ENCODE measurements around the gene CES3.

Gene CES3

GRCh38 chr16:66919569-66920298 is 41.3 kb upstream of the CES3 start:
- no peak overlapping the region for H3K4me3 ChIP-seq (ENCODE audit: low read depth, low read length)
- H3K9ac ChIP-seq (ENCODE audit: low read length): no peak overlapping the region
- H3K36me3 ChIP-seq (ENCODE audit: control insufficient read depth, insufficient read depth, low read length): no peaks in the 10 kb centered on the region
- H3K27ac ChIP-seq (ENCODE audit: low read depth, low read length): no peak overlapping the region
- peaks cover 64% of the 10 kb centered on the region for H3K27me3 ChIP-seq (ENCODE audit: control insufficient read depth, insufficient read depth, low read length)
- no peaks in the 10 kb centered on the region for H3K4me1 ChIP-seq (ENCODE audit: control insufficient read depth, insufficient read depth, low read length)
- no peaks in the 10 kb centered on the region for H3K9me3 ChIP-seq (ENCODE audit: control insufficient read depth, insufficient read depth, low read depth, low read length)

- H3K4me1 ChIP-seq (ENCODE audit: control insufficient read depth, insufficient read depth, low read length): no peaks in the 10 kb centered on the region
- no peak overlapping the region for H3K27ac ChIP-seq (ENCODE audit: low read depth, low read length)
- H3K4me3 ChIP-seq (ENCODE audit: low read depth, low read length): no peak overlapping the region
- no peaks in the 10 kb centered on the region for H3K36me3 ChIP-seq (ENCODE audit: control insufficient read depth, insufficient read depth, low read length)
- H3K9me3 ChIP-seq (ENCODE audit: control insufficient read depth, insufficient read depth, low read depth, low read length): no peaks in the 10 kb centered on the region
- H3K27me3 ChIP-seq (ENCODE audit: control insufficient read depth, insufficient read depth, low read length): peaks cover 64% of the 10 kb centered on the region
- no peak overlapping the region for H3K9ac ChIP-seq (ENCODE audit: low read length)
Measured at GRCh38 chr16:66920299-66920590, 40.8 kb upstream of the CES3 start.

DNA sequence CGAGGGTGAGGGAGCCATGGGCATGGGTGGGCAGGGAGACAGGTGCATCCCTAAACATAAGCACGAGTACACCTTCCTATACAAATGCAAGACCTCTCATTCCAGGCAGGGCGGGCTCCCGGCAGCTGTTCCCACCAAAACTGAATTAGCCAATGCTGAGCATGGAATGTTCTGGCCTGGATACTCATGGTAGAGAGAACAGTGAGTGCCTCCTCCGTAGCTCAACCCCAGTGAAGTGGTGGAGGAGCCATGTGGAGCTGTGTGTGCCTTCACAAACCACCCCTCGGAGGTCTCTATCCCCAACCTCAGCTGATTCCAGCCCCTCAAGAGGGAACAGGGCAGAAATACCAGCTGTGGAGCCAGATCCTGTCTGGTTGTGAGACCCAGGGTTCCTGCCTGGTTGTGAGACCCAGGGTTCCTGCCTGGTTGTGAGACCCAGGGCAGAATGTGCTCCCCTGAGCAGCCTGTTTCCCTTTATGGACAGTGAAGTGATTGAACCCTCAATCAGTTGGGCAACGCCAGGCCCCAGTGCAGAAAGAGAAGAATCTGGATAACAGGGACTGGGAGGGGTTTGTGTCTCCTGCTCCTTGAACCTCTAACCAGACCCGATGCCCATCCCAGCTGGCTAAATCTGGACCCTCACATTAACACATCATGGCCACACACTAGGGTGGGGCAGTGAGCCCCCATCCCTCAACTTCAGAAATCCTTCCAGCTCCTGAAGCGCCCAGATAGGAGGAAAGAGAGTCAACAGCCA is 40.0 kb upstream of the CES3 start:
- H3K27me3 ChIP-seq (ENCODE audit: control insufficient read depth, insufficient read depth, low read length): peaks cover 69% of the 10 kb centered on the region
- H3K4me3 ChIP-seq (ENCODE audit: low read depth, low read length): no peak overlapping the region
- no peak overlapping the region for H3K27ac ChIP-seq (ENCODE audit: low read depth, low read length)
- H3K9me3 ChIP-seq (ENCODE audit: control insufficient read depth, insufficient read depth, low read depth, low read length): no peaks in the 10 kb centered on the region
- H3K4me1 ChIP-seq (ENCODE audit: control insufficient read depth, insufficient read depth, low read length): no peaks in the 10 kb centered on the region
- H3K36me3 ChIP-seq (ENCODE audit: control insufficient read depth, insufficient read depth, low read length): no peaks in the 10 kb centered on the region
- no peak overlapping the region for H3K9ac ChIP-seq (ENCODE audit: low read length)

GRCh38 chr16:66921729-66922450 is 39.2 kb upstream of the CES3 start:
- Histone ChIP-seq H3K27me3 (ENCODE audit: control insufficient read depth, insufficient read depth, low read length) (peaks cover 69% of the 10 kb centered on the region), H3K27ac (ENCODE audit: low read depth, low read length) (no peak overlapping the region), H3K36me3 (ENCODE audit: control insufficient read depth, insufficient read depth, low read length) (no peaks in the 10 kb centered on the region), H3K4me1 (ENCODE audit: control insufficient read depth, insufficient read depth, low read length) (peaks cover 3% of the 10 kb centered on the region; the same call in 1 of the 2 replicates), H3K4me3 (ENCODE audit: low read depth, low read length) (no peak overlapping the region), H3K9me3 (ENCODE audit: control insufficient read depth, insufficient read depth, low read depth, low read length) (no peaks in the 10 kb centered on the region), H3K9ac (ENCODE audit: low read length) (no peak overlapping the region)

DNA sequence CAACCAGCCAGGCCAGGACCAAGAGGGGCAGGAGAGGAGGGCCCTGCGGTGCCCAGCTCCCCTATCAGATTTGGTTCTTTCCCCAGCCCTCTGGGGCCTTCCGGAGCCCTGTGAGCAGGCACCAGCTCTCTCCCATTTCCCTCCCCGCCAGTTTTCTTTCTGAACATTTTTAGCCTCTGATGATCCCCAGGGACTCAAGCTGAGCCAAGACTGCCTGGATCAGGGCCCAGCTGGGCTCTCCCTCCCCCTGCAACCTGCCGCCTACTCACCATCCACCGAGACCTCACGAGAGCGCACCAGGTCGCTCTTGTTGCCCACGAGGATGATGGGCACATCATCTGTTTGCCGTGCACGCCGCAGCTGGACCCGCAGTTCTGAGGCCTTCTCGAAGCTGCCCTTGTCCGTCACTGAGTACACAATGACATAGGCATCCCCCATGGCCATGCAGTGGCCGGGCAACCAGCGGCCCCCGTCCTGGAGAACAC is 37.8 kb upstream of the CES3 start:
- Histone ChIP-seq H3K9me3 (ENCODE audit: control insufficient read depth, insufficient read depth, low read depth, low read length) (no peaks in the 10 kb centered on the region), H3K4me1 (ENCODE audit: control insufficient read depth, insufficient read depth, low read length) (peaks cover 11% of the 10 kb centered on the region), H3K9ac (ENCODE audit: low read length) (no peak overlapping the region), H3K36me3 (ENCODE audit: control insufficient read depth, insufficient read depth, low read length) (no peaks in the 10 kb centered on the region), H3K27me3 (ENCODE audit: control insufficient read depth, insufficient read depth, low read length) (peaks cover 81% of the 10 kb centered on the region), H3K4me3 (ENCODE audit: low read depth, low read length) (no peak overlapping the region), H3K27ac (ENCODE audit: low read depth, low read length) (no peak overlapping the region)

DNA sequence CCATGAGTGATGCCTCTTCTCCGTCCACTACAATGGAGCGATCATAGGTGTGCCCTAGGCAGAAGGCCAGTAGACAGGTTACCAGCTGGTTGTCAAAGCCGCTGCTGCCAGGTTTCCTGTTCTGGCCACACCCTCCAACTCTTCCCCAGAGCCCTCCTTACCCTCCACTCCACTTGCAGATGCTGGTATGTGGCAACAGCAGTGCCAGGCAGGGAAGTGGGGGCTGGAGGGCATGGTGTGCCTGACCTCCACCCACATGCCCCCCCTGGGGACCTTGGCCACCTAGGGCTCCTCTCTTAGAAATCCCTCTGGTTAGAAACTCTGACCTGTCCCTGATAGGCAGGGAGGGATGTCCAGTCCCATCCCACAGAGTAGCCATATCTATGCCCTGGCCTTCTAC is 37.2 kb upstream of the CES3 start:
- Histone ChIP-seq H3K27me3 (ENCODE audit: control insufficient read depth, insufficient read depth, low read length) (peaks cover 81% of the 10 kb centered on the region), H3K4me1 (ENCODE audit: control insufficient read depth, insufficient read depth, low read length) (peaks cover 11% of the 10 kb centered on the region), H3K9ac (ENCODE audit: low read length) (no peak overlapping the region), H3K4me3 (ENCODE audit: low read depth, low read length) (no peak overlapping the region), H3K9me3 (ENCODE audit: control insufficient read depth, insufficient read depth, low read depth, low read length) (no peaks in the 10 kb centered on the region), H3K27ac (ENCODE audit: low read depth, low read length) (no peak overlapping the region), H3K36me3 (ENCODE audit: control insufficient read depth, insufficient read depth, low read length) (no peaks in the 10 kb centered on the region)

DNA sequence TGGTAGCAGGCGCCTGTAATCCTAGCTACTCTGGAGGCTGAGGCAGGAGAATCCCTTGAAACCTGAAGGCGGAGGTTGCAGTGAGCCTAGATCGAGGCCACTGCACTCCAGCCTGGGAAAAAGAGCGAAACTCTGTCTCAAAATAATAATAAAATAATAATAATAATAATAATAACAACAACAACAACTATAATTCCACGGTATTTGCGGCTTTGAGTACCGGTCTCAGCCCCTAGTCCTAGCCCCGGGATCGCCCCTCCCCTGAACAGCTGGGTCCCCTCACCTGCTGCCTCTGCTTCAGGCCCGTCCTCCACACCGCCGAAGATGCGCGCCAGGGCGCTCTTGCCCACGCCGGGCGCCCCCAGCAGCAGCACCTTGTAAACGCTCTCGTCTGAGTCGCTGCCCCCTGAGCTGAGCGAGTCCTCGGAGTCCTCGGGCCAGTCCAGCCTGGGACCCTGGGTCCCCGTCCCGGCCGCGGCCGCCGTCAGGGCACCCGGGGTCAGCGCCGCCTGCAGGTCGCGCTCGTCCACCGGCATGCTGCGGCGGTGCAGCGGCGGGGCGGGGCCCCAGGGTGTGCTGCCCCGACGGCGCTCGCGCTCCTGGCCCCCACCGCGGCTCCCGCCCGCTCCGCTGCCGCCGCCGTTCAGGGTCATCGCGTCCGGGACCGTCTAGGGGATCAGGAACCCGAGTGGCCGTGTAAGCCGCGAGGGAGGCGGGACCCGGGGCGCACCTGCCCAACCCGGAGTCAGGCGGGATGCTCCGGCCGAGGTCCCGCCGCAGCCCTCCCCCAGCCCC is 36.3 kb upstream of the CES3 start:
- H3K9me3 ChIP-seq (ENCODE audit: control insufficient read depth, insufficient read depth, low read depth, low read length): no peaks in the 10 kb centered on the region
- no peak overlapping the region for H3K9ac ChIP-seq (ENCODE audit: low read length)
- peak overlapping the region; percentile 64 for H3K4me3 ChIP-seq (ENCODE audit: low read depth, low read length)
- H3K27ac ChIP-seq (ENCODE audit: low read depth, low read length): no peak overlapping the region
- H3K4me1 ChIP-seq (ENCODE audit: control insufficient read depth, insufficient read depth, low read length): peaks cover 11% of the 10 kb centered on the region
- H3K27me3 ChIP-seq (ENCODE audit: control insufficient read depth, insufficient read depth, low read length): peaks cover 74% of the 10 kb centered on the region
- no peaks in the 10 kb centered on the region for H3K36me3 ChIP-seq (ENCODE audit: control insufficient read depth, insufficient read depth, low read length)

GRCh38 chr16:66925322-66925840 is 35.7 kb upstream of the CES3 start, which contains the start of gene RRAD:
Gene RRAD (minus strand): TSS chr16:66925535. CDS start chr16:66925179, 356 bp downstream.
- peaks cover 11% of the 10 kb centered on the region for H3K4me1 ChIP-seq (ENCODE audit: control insufficient read depth, insufficient read depth, low read length)
- H3K9me3 ChIP-seq (ENCODE audit: control insufficient read depth, insufficient read depth, low read depth, low read length): no peaks in the 10 kb centered on the region
- H3K36me3 ChIP-seq (ENCODE audit: control insufficient read depth, insufficient read depth, low read length): no peaks in the 10 kb centered on the region
- peaks cover 68% of the 10 kb centered on the region for H3K27me3 ChIP-seq (ENCODE audit: control insufficient read depth, insufficient read depth, low read length)
- H3K9ac ChIP-seq (ENCODE audit: low read length): no peak within 1 kb of the TSS
- H3K27ac ChIP-seq (ENCODE audit: low read depth, low read length): no peak within 1 kb of the TSS
- peak within 1 kb of the TSS; percentile 64 for H3K4me3 ChIP-seq (ENCODE audit: low read depth, low read length)

DNA sequence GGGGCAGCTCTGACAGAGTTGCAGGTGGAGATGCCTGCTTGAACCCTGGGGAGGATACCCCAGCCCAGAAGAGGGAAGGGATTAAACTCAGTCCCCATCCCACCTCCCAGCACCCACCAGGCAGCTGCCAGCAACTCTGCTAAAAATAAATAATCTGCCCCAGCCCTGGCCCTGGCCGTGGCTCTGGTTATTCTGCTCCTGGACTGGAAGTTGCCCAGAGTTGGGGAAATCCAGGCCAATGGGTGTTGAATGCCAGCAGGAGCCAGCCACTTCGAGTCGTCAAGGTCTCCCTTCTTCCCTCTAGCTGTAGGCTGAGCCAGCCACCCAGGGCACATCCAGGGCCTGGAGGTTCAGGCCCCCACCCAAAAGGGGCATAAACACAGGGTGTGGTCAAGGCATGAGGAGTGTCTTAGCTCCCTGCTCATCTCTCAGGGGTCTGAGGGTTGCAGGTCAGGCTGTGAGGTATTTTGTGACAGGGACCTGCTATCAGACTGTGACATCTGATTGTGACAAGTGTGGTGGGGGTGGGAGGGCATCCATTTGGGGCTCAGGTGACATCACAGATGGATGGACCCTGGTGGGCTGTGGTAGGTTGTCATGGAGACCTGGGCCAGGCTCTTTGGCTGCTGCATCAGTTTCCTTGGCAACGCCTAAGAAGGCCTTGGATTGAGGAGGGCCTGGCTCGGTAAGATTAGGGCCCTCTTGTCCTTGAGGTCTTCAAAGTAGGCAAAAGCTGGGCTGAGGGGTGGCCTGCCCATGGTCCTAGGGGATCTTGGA is 34.7 kb upstream of the CES3 start:
- Histone ChIP-seq H3K4me3 (ENCODE audit: low read depth, low read length) (no peak overlapping the region), H3K27ac (ENCODE audit: low read depth, low read length) (no peak overlapping the region), H3K36me3 (ENCODE audit: control insufficient read depth, insufficient read depth, low read length) (no peaks in the 10 kb centered on the region), H3K9ac (ENCODE audit: low read length) (no peak overlapping the region), H3K27me3 (ENCODE audit: control insufficient read depth, insufficient read depth, low read length) (peaks cover 61% of the 10 kb centered on the region), H3K4me1 (ENCODE audit: control insufficient read depth, insufficient read depth, low read length) (peaks cover 11% of the 10 kb centered on the region), H3K9me3 (ENCODE audit: control insufficient read depth, insufficient read depth, low read depth, low read length) (no peaks in the 10 kb centered on the region)

DNA sequence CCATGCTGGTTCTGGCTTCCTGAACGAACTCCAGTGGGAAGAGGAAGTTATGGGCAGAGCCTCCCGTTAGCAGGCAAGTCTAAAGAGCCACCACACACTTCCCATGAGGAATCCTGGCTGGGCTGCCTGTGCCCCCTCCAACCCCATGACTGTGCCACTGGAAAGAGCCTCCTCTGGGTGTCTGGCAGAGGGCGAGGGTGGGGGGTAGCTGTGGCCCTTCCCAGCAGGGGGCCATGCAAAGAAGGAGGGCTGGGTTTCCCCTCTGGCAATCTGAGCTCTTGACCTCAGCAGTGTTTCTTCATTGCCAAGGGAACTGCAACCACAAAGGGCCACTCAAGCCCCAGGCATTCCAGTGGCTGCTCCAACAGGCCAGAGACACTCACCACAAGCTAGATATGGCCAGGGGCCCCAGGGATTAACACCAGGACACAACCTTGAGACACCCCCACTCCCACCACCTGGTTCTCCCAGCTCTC is 34.1 kb upstream of the CES3 start:
- H3K27ac ChIP-seq (ENCODE audit: low read depth, low read length): no peak overlapping the region
- H3K36me3 ChIP-seq (ENCODE audit: control insufficient read depth, insufficient read depth, low read length): peaks cover 4% of the 10 kb centered on the region; the same call in 1 of the 2 replicates
- no peak overlapping the region for H3K4me3 ChIP-seq (ENCODE audit: low read depth, low read length)
- no peaks in the 10 kb centered on the region for H3K9me3 ChIP-seq (ENCODE audit: control insufficient read depth, insufficient read depth, low read depth, low read length)
- peaks cover 11% of the 10 kb centered on the region for H3K4me1 ChIP-seq (ENCODE audit: control insufficient read depth, insufficient read depth, low read length)
- H3K27me3 ChIP-seq (ENCODE audit: control insufficient read depth, insufficient read depth, low read length): peaks cover 55% of the 10 kb centered on the region
- no peak overlapping the region for H3K9ac ChIP-seq (ENCODE audit: low read length)

Data from HUES6 (cell line).